Astrocyte (in vitro differentiated cells and primary cell): Measurements from ENCODE around the gene ZC3H4. TPM values are rescaled to one million over a fixed set of nuclear protein-coding genes. Genes with fewer than 3 reads are reported as not detected.

Source experiments
- DNase-seq: peaks from one replicate; pipeline ENCODE4 v3.0.0-alpha.2; 2010; ENCODE audit warnings: low read depth
- FAIRE-seq: peaks from 2 replicates; lab custom pipeline; 2011; peaks lifted over from hg19 to GRCh38; lab: Jason Lieb, UNC
- H2AFZ ChIP-seq: 2 replicates; pipeline ENCODE4 v1.6.0; 2012; ENCODE audit warnings: low read depth, low read length, inconsistent platforms
- H3K27ac ChIP-seq: 2 replicates; pipeline ENCODE4 v1.5.1; 2011; ENCODE audit warnings: low read depth, low read length, inconsistent platforms
- H3K27me3 ChIP-seq: 2 replicates; pipeline ENCODE4 v1.6.0; 2011; ENCODE audit warnings: low read length, inconsistent platforms; ENCODE audit not compliant: insufficient read depth
- H3K36me3 ChIP-seq: 2 replicates; pipeline ENCODE4 v1.5.1; 2011; ENCODE audit warnings: low read length, inconsistent platforms; ENCODE audit not compliant: insufficient read depth
- H3K4me1 ChIP-seq: 2 replicates; pipeline ENCODE4 v1.5.1; 2011; ENCODE audit warnings: low read length, inconsistent platforms; ENCODE audit not compliant: insufficient read depth
- H3K4me2 ChIP-seq: 2 replicates; pipeline ENCODE4 v1.6.0; 2012; ENCODE audit warnings: low read length, inconsistent platforms
- H3K4me3 ChIP-seq: 2 replicates; pipeline ENCODE4 v1.5.1; 2011; ENCODE audit warnings: low read depth, mild to moderate bottlenecking, low read length, inconsistent platforms; ENCODE audit not compliant: insufficient read depth
- H3K79me2 ChIP-seq: 2 replicates; pipeline ENCODE4 v1.6.0; 2012; ENCODE audit warnings: mild to moderate bottlenecking, low read length, inconsistent platforms; ENCODE audit not compliant: insufficient read depth
- H3K9ac ChIP-seq: 2 replicates; pipeline ENCODE4 v1.6.0; 2012; ENCODE audit warnings: mild to moderate bottlenecking, low read length, inconsistent platforms
- H3K9me3 ChIP-seq: 2 replicates; pipeline ENCODE4 v1.5.1; 2012; ENCODE audit warnings: low read depth, mild to moderate bottlenecking, low read length, inconsistent platforms; ENCODE audit not compliant: insufficient read depth
- H4K20me1 ChIP-seq: 2 replicates; pipeline ENCODE4 v1.6.0; 2012; ENCODE audit warnings: low read length, inconsistent platforms; ENCODE audit not compliant: insufficient read depth
- H3K27ac Mint-ChIP-seq: one replicate; pipeline ENCODE4 v1.8.0; 2021; ENCODE audit warnings: mild to moderate bottlenecking, mixed read lengths; ENCODE audit not compliant: unreplicated experiment
- H3K27me3 Mint-ChIP-seq: one replicate; pipeline ENCODE4 v1.8.0; 2021; ENCODE audit warnings: low read depth, mixed read lengths; ENCODE audit not compliant: unreplicated experiment
- H3K36me3 Mint-ChIP-seq: one replicate; pipeline ENCODE4 v1.8.0; 2021; ENCODE audit warnings: low read depth, mixed read lengths; ENCODE audit not compliant: unreplicated experiment
- H3K4me1 Mint-ChIP-seq: one replicate; pipeline ENCODE4 v1.8.0; 2021; ENCODE audit warnings: low read depth, mixed read lengths; ENCODE audit not compliant: unreplicated experiment
- H3K4me3 Mint-ChIP-seq: one replicate; pipeline ENCODE4 v1.8.0; 2021; ENCODE audit warnings: mild to moderate bottlenecking, moderate library complexity, mixed read lengths; ENCODE audit not compliant: unreplicated experiment
- H3K9me3 Mint-ChIP-seq: one replicate; pipeline ENCODE4 v1.8.0; 2021; ENCODE audit warnings: mild to moderate bottlenecking, mixed read lengths; ENCODE audit not compliant: unreplicated experiment
- EZH2 ChIP-seq: IDR thresholded peaks from 2 replicates; pipeline ENCODE4 v1.6.1; 2012; ENCODE audit warnings: mild to moderate bottlenecking, low read length, inconsistent platforms; ENCODE audit not compliant: insufficient read depth
- total RNA-seq: library from RNA; stranded (reverse); gene quantifications from 2 replicates; pipeline ENCODE4 v1.2.1, GENCODE V29; 2021
- TF ChIP-seq, protein P1 (sequence below): IDR thresholded peaks from 2 replicates; pipeline ENCODE4 v1.5.1; 2011; ENCODE audit warnings: low read depth, mild to moderate bottlenecking, inconsistent platforms, low read length, moderate library complexity; ENCODE audit not compliant: insufficient read depth

ZC3H4 gene
- total RNA-seq, 1 donor from 2014 or later: 42.3 TPM

- Histone ChIP-seq H3K4me3 (no peak overlapping the region), H3K36me3 (no peaks in the 10 kb centered on the region), H2AFZ (peak overlapping the region; percentile 37), H3K4me2 (peak overlapping the region; percentile 67), H4K20me1 (no peaks in the 10 kb centered on the region), H3K4me1 (peaks cover 11% of the 10 kb centered on the region), H3K27ac (peak overlapping the region; percentile 54), H3K9ac (peak overlapping the region; percentile 46), H3K79me2 (no peaks in the 10 kb centered on the region), H3K27me3 (no peaks in the 10 kb centered on the region), H3K9me3 (no peaks in the 10 kb centered on the region)
- FAIRE-seq (peak; percentile 77), DNase-seq (peak; percentile 83)
- peaks cover 8% of the 10 kb centered on the region for H3K4me1 Mint-ChIP-seq
- no peaks in the 10 kb centered on the region for H3K36me3 Mint-ChIP-seq
- TF ChIP-seq, protein P1, sequence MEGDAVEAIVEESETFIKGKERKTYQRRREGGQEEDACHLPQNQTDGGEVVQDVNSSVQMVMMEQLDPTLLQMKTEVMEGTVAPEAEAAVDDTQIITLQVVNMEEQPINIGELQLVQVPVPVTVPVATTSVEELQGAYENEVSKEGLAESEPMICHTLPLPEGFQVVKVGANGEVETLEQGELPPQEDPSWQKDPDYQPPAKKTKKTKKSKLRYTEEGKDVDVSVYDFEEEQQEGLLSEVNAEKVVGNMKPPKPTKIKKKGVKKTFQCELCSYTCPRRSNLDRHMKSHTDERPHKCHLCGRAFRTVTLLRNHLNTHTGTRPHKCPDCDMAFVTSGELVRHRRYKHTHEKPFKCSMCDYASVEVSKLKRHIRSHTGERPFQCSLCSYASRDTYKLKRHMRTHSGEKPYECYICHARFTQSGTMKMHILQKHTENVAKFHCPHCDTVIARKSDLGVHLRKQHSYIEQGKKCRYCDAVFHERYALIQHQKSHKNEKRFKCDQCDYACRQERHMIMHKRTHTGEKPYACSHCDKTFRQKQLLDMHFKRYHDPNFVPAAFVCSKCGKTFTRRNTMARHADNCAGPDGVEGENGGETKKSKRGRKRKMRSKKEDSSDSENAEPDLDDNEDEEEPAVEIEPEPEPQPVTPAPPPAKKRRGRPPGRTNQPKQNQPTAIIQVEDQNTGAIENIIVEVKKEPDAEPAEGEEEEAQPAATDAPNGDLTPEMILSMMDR: no peak
- no peak for TF ChIP-seq EZH2
- peak overlapping the region; percentile 90 for H3K27ac Mint-ChIP-seq
- no peaks in the 10 kb centered on the region for H3K9me3 Mint-ChIP-seq
- no peaks in the 10 kb centered on the region for H3K27me3 Mint-ChIP-seq
- peak overlapping the region; percentile 54 for H3K4me3 Mint-ChIP-seq
Measured at GRCh38 chr19:47122359-47123335, 9.1 kb upstream of the ZC3H4 start.

DNA sequence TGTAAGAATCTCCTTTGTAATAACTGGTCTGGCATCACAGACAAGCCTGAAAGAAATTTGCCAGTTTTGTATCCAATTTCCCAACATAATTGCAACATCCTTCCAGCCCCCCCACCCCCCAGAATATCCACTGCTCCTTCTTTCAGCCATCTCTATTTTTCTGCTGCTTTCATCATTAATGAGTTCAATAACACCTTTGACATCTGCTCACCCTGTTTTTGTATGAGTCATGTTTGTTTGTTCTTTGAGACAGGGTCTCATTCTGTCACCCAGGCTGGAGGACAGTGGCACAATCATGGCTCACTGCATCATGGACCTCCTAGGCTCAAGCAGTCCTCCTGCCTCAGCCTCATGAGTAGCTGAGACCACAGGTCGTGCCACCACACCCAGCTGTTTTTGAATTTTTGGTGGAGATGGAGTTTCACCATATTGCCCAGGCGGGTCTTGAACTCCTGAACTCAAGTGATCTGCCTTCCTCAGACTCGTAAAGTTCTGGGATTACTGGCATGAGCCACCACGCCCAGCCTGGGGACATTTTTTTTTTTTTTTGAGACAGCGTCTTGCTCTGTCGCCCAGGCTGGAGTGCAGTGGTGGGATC, 7.0 kb upstream of the ZC3H4 start:
- no peak overlapping the region for H3K4me3 Mint-ChIP-seq
- TF ChIP-seq, protein P1: no peak
- no peak for TF ChIP-seq EZH2
- Histone ChIP-seq H3K27ac (no peak overlapping the region), H3K4me3 (no peak overlapping the region), H4K20me1 (no peaks in the 10 kb centered on the region), H3K79me2 (no peaks in the 10 kb centered on the region), H2AFZ (no peak overlapping the region), H3K9ac (no peak overlapping the region), H3K4me2 (no peak overlapping the region), H3K27me3 (no peaks in the 10 kb centered on the region), H3K36me3 (no peaks in the 10 kb centered on the region), H3K9me3 (no peaks in the 10 kb centered on the region), H3K4me1 (peaks cover 11% of the 10 kb centered on the region)
- no peaks in the 10 kb centered on the region for H3K27me3 Mint-ChIP-seq
- FAIRE-seq (no peak), DNase-seq (no peak)
- H3K9me3 Mint-ChIP-seq: no peaks in the 10 kb centered on the region
- no peak overlapping the region for H3K27ac Mint-ChIP-seq
- no peaks in the 10 kb centered on the region for H3K36me3 Mint-ChIP-seq
- H3K4me1 Mint-ChIP-seq: peaks cover 8% of the 10 kb centered on the region
